Activated CD8-positive, alpha-beta T cell treated with anti-CD3 and anti-CD28 coated beads, Interleukin-2, amount 10 ng/mL, durations not matched to agents 7 days and 5 days (primary cell): ENCODE measurements around the gene RIN3. TPM values are rescaled to one million over a fixed set of nuclear protein-coding genes. Genes with fewer than 3 reads are reported as not detected.

ENCODE experiments used
- ATAC-seq: fragments of 150-1000 bp; cut with Tn5 transposase; one replicate; pipeline ENCODE4 v1.10.0; 2021; ENCODE audit warnings: moderate library complexity
- CTCF ChIA-PET: fragments of 350-600 bp; sonication (Branson Sonifier 250); formaldehyde crosslinking; loops from one replicate; lab custom pipeline; 2021; ENCODE audit warnings: antibody characterized with exemption; lab: Charles Lee
- POLR2A ChIA-PET: fragments of 350-600 bp; sonication (Branson Sonifier 250); formaldehyde crosslinking; loops from one replicate; lab custom pipeline; 2021; ENCODE audit warnings: antibody characterized with exemption; lab: Charles Lee
- DNase-seq: peaks from one replicate; pipeline ENCODE4 v3.0.0-alpha.2; 2020
- H3K27ac Mint-ChIP-seq: one replicate; pipeline ENCODE4 v1.8.0; 2021; ENCODE audit warnings: mild to moderate bottlenecking, mixed read lengths
- H3K27me3 Mint-ChIP-seq: one replicate; pipeline ENCODE4 v1.8.0; 2021; ENCODE audit warnings: low read depth, mixed read lengths
- H3K36me3 Mint-ChIP-seq: one replicate; pipeline ENCODE4 v1.8.0; 2021; ENCODE audit warnings: low read depth, mixed read lengths
- H3K4me1 Mint-ChIP-seq: one replicate; pipeline ENCODE4 v1.8.0; 2021; ENCODE audit warnings: low read depth, mixed read lengths
- H3K4me3 Mint-ChIP-seq: one replicate; pipeline ENCODE4 v1.8.0; 2021; ENCODE audit warnings: mild to moderate bottlenecking, mixed read lengths
- H3K9me3 Mint-ChIP-seq: one replicate; pipeline ENCODE4 v1.8.0; 2022; ENCODE audit warnings: mixed read lengths; ENCODE audit not compliant: insufficient read depth
- total RNA-seq, 2 experiments: library from RNA; stranded (reverse); gene quantifications; one replicate each; pipeline ENCODE4 v1.2.3, GENCODE V29; 2021

Gene RIN3
- total RNA-seq, 2 experiments from 2014 or later, result 85.6 to 89.0 TPM

DNA sequence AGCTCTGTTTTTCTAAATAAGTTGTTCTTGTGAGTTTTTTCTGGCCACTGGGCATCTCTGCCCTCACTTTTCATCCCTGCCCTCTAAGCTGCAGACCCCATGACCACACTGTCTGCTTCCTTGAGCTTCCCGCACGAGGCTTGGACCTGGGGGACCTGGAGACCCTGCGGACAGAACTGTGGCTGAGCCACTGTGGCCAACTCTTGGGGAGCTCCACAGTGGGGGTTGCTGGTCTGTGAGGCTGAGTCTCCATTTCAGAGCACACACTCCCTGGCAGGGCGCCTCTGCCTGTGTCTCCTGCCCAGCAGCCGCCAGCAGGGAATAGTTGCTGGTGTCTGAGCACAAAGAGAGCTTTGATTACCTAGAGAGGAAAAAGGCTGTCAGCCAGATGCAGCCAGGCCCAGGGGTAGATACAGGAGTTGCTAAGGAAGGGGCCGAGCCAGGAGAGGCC is 13.1 kb upstream of the RIN3 start:
- peaks cover 2% of the 10 kb centered on the region for H3K27me3 Mint-ChIP-seq
- CTCF ChIA-PET, result interaction anchor here (1.3 to 2.3 kb wide), 2 partner anchors 9 to 13 kb away, joined by 3 to 7 read pairs; no protein-coding TSS in a partner anchor
- no peak for ATAC-seq
- POLR2A ChIA-PET, result no interaction called here
- H3K4me3 Mint-ChIP-seq, result no peak overlapping the region
- H3K4me1 Mint-ChIP-seq, result peaks cover 1% of the 10 kb centered on the region
- no peak for DNase-seq
- H3K36me3 Mint-ChIP-seq, result no peaks in the 10 kb centered on the region
- H3K9me3 Mint-ChIP-seq, result no peaks in the 10 kb centered on the region
- no peak overlapping the region for H3K27ac Mint-ChIP-seq

DNA sequence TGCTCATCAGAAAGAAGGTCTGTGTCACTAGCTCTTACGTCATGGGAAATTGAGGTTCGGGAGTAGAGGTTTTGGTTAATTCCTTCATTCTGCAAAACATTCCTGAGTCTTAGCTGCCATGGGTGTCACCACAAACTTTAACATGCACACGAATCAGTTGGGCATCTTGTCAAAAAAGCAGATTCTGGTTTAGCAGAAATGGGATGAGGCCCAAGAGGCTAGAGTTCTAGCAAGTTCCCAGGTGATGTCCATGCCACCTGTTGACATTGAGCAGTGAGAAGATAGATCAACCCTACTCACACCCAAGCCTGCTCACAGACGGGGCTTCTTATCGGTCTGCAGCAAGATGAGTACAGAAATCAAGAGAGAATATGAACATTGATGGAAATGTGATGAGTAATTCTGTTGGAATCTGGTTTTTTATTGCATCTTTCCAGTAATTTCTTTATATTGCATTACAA is 11.7 kb upstream of the RIN3 start:
- POLR2A ChIA-PET, result no interaction called here
- CTCF ChIA-PET, result no interaction called here
- H3K27me3 Mint-ChIP-seq, result no peaks in the 10 kb centered on the region
- H3K4me1 Mint-ChIP-seq, result peaks cover 11% of the 10 kb centered on the region
- no peak overlapping the region for H3K27ac Mint-ChIP-seq
- H3K9me3 Mint-ChIP-seq, result no peaks in the 10 kb centered on the region
- no peaks in the 10 kb centered on the region for H3K36me3 Mint-ChIP-seq
- ATAC-seq, result no peak
- no peak for DNase-seq
- no peak overlapping the region for H3K4me3 Mint-ChIP-seq

DNA sequence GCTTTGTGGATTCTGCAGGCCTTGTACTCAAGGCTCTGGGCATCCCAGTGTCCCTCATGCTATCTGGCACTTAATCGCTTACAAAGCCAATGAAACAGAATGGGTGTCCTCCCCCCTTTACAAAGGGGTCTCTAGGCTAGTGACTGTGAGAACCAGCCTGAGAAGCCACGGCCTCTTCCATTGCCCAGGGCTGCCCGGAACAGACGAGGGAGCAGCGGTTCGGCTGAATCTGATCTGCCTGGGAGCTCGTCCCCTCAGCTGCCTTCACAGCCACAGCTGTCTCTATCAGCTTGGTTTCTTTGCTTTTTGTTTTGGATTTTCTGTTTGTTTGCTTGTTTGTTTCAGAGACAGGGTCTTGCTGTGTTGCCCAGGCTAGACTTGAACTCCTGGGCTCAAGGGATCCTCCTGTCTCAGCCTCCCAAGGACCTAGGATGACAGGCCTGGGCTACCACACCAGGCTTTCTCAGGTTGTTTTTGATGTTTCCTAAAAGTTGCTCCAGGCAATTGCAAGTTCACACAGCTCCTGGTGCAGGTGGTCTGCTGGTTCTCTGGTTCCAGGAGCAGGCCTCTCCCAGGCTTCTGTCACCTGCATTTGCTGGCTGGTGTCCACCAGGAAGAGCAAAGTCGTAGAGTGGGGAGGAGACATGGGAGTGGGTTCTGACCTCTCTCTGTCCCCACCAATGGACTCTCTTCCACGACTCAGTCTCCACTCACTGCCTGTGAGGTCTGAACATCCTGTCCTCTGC is 10.9 kb upstream of the RIN3 start:
- Mint-ChIP-seq H3K4me3 (no peak overlapping the region), H3K27me3 (peaks cover 3% of the 10 kb centered on the region), H3K9me3 (no peaks in the 10 kb centered on the region), H3K27ac (no peak overlapping the region), H3K4me1 (peaks cover 18% of the 10 kb centered on the region), H3K36me3 (no peaks in the 10 kb centered on the region)
- DNase-seq (no peak), ATAC-seq (no peak)
- ChIA-PET POLR2A (no interaction called here), CTCF (no interaction called here)

DNA sequence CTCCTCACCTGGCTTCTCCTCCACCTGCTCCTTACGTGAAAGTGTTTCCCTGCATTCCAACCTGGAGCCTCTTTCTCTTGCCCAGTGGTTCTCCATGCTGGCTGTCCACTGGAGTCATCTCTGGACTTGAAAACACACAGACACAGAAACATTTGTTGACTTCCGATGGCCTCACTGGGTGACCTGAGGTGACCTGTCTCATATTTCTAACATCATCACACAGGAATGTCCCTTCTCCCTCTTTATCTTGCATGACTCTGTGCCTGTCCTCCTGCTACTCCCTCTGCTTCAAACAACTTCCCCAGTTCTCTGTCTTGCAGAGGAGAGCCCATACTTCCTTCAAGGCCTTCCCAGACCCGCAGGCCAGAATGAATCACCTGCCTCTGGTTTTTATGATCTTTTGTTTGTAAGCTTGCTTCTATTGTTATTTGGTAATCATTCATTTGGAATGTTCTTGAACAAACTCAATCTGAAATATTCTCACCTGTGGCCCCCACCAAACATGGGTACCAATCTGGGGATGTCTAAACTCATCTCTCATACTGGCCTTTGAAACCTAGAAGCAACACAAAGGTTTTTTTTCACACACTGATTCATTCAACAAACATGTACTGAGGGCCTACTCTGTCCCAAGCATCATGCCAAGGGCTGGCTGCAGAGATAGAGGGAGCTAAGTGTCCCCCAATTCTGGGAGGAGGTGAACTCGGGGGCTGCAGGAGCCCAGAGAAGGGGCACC is 9.7 kb upstream of the RIN3 start:
- POLR2A ChIA-PET, result no interaction called here
- Mint-ChIP-seq H3K4me3 (no peak overlapping the region), H3K9me3 (no peaks in the 10 kb centered on the region), H3K4me1 (peaks cover 24% of the 10 kb centered on the region), H3K36me3 (no peaks in the 10 kb centered on the region), H3K27ac (no peak overlapping the region), H3K27me3 (peaks cover 12% of the 10 kb centered on the region)
- CTCF ChIA-PET, result no interaction called here
- DNase-seq (no peak), ATAC-seq (no peak)

DNA sequence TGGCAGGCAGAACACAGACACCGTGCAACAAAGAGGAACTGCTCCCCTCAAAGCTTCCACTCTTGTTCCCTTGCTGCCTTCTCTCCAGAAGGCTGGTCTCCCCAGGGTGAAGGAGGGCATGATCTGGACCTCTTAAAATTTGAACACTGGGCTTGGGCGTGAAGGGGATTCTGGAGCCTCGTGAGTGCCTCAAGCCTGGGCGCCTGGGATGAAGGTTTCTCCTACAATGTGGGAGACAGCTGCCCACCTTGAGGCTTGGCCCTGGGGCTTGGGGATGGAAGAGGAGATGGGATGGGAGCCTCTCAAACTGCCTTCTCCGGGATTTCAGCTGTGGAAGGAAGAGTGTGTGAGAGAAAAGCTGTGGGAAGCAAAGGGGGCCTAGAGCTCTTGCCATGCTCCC is 7.8 kb upstream of the RIN3 start:
- Mint-ChIP-seq H3K36me3 (no peaks in the 10 kb centered on the region), H3K27ac (no peak overlapping the region), H3K9me3 (no peaks in the 10 kb centered on the region), H3K4me3 (no peak overlapping the region), H3K4me1 (peaks cover 27% of the 10 kb centered on the region), H3K27me3 (peaks cover 16% of the 10 kb centered on the region)
- ATAC-seq, result no peak
- ChIA-PET POLR2A (interaction anchor here (1.1 kb wide), 1 partner anchor 19 kb away, joined by 3 read pairs; no protein-coding TSS in a partner anchor), CTCF (interaction anchor here (2.5 kb wide), 1 partner anchor 11 kb away, joined by 5 read pairs; no protein-coding TSS in a partner anchor)
- no peak for DNase-seq

DNA sequence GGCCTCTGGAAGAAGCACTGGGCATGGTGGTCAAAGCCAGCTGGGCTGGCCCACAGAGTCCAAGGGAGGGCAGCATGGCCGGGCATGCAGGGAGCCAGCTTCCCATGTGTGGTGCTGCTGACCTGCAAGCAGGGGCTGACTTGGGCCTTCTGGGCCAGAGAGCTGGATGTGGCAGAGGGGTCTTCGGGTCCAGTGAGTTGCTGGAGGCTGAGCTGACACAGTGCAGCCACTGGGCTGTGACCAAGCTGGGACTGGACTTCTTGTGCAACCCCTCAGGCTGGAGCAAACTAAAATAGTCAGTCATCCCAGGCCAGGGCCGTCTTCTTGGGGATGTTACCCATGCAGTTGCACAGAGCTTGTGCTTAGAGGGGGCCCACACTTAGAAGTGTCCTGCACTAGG is 7.3 kb upstream of the RIN3 start:
- Mint-ChIP-seq H3K36me3 (no peaks in the 10 kb centered on the region), H3K4me3 (no peak overlapping the region), H3K9me3 (no peaks in the 10 kb centered on the region), H3K27ac (no peak overlapping the region), H3K27me3 (peaks cover 19% of the 10 kb centered on the region), H3K4me1 (peaks cover 27% of the 10 kb centered on the region)
- DNase-seq, result no peak
- POLR2A ChIA-PET, result interaction anchor here (1.1 kb wide), 1 partner anchor 18 kb away, joined by 3 read pairs; no protein-coding TSS in a partner anchor
- no peak for ATAC-seq
- CTCF ChIA-PET, result interaction anchor here (2.5 kb wide), 1 partner anchor 10 kb away, joined by 5 read pairs; no protein-coding TSS in a partner anchor

DNA sequence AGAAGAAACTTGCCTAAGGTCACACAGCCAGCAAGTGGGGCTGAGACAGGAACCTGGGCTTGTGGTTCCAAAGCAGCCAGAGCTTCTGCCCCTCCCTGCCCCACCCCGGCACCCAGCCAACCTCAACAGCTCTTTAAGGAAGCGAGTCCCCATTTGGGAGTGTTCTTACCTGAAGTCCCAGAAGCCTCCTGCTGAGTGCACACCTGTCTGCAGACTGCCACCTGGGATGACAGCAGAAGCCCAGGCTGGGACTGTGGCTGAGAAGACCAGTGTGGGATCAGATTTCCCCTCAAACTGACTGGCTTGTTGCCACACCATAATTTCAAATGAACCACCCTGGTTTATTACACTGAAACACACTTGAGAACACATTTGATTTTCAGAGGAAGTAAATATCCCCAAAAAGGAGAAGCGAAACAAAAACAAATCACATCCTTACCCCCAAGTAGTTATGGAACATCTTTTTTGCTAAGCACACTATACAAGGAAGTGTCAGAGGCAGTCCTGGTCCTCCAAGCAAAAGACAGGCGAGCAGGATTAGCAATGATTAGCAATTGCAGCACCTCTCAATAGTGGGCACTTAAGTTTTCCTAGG is 6.3 kb upstream of the RIN3 start:
- H3K4me1 Mint-ChIP-seq, result peaks cover 29% of the 10 kb centered on the region
- ATAC-seq, result peak; percentile 68
- CTCF ChIA-PET, result no interaction called here
- peaks cover 19% of the 10 kb centered on the region for H3K27me3 Mint-ChIP-seq
- no peak overlapping the region for H3K27ac Mint-ChIP-seq
- no peaks in the 10 kb centered on the region for H3K9me3 Mint-ChIP-seq
- POLR2A ChIA-PET, result no interaction called here
- peak; percentile 56 for DNase-seq
- no peak overlapping the region for H3K4me3 Mint-ChIP-seq
- H3K36me3 Mint-ChIP-seq, result no peaks in the 10 kb centered on the region

DNA sequence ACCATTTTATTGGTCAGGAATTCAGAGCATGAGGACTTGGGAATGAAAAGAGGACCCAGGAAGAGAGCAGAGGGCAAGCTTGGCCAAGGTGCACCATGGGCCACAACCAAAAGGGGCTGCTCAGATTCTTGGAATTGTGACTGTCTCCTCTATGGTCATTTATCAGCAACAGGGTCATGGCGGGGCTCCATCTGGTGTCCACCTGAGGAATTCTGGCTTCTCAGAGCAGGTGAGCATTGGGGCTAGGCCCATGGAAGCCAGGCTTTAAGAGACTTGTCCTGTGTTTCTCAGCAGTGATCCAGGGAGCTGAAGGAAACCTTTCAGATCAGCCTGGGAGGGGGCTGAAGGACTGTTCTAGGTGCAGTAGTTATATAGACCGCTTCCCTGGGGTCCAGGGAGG is 2.6 kb upstream of the RIN3 start:
- peaks cover 46% of the 10 kb centered on the region for H3K4me1 Mint-ChIP-seq
- H3K36me3 Mint-ChIP-seq, result peaks cover 8% of the 10 kb centered on the region
- no peak for DNase-seq
- H3K27ac Mint-ChIP-seq, result no peak overlapping the region
- no peaks in the 10 kb centered on the region for H3K9me3 Mint-ChIP-seq
- no peak overlapping the region for H3K4me3 Mint-ChIP-seq
- ATAC-seq, result no peak
- POLR2A ChIA-PET, result interaction anchor here (0.9 kb wide), 1 partner anchor 13 kb away, joined by 3 read pairs; no protein-coding TSS in a partner anchor
- CTCF ChIA-PET, result interaction anchor here (0.7 to 2.3 kb wide), 4 partner anchors 12 to 179 kb away, joined by 3 to 7 read pairs (median 3); no protein-coding TSS in a partner anchor
- H3K27me3 Mint-ChIP-seq, result peaks cover 19% of the 10 kb centered on the region

DNA sequence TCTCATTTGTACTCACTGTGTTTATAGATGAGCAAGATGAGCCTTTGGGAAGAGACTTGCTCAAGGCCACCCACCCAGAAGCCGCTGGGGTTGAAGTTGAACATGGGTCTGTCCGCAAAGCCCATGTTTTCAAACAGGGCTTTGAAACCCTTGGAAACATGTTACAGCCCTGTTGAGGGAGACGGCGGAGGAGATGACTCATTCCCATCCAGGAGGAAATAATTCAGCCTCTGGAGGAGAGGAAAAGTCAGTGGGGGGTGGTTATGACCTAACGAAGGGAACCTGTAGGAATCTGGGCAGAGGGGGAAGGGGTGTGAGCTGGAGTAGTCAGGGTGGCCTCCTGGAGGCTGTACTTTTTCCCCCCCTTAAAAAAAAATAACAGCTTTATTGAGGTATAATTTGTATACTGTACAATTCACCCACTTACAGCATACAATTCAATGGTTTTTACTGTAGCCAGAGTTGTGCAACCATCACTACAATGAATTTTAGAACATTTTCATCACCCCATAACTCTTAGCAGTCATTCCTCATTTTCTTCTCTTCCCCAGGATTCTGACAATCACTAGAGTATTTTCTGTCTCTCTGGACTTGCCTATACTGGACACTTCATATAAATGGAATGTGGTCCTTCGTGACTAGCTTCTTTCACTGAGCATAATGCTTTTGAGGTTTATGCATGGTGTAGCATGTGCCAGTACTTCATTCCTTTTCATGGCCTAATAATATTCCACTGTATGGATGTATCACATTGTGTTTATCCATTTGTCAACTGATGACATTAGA is 1.9 kb upstream of the RIN3 start:
- ChIA-PET CTCF (interaction anchor here (1.4 kb wide), 1 partner anchor 24 kb away, joined by 3 read pairs; no protein-coding TSS in a partner anchor), POLR2A (interaction anchor here (0.9 kb wide), 1 partner anchor 13 kb away, joined by 3 read pairs; no protein-coding TSS in a partner anchor)
- H3K9me3 Mint-ChIP-seq, result no peaks in the 10 kb centered on the region
- H3K36me3 Mint-ChIP-seq, result peaks cover 9% of the 10 kb centered on the region
- H3K27ac Mint-ChIP-seq, result no peak overlapping the region
- ATAC-seq, result no peak
- H3K4me3 Mint-ChIP-seq, result no peak overlapping the region
- peaks cover 48% of the 10 kb centered on the region for H3K4me1 Mint-ChIP-seq
- no peak for DNase-seq
- peaks cover 19% of the 10 kb centered on the region for H3K27me3 Mint-ChIP-seq

DNA sequence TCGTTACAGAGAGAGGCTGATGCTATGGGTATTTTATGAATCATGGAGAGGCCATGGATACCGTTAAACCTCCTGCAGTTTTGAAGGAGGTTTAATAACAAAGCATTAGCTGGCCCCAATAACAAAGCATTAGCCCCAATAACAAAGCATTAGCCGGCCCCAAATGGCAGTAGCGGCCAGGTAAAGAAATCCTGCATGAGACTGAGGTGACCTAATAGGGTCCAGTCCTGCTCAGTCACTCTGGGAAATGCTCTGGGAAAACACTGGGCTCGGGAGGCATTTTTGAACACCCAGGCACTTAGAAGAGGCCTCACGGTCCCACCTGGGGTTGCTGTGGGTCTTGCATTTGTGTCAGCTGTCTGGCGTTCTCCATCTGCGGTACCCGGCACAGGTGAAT is 776 bp upstream of the RIN3 start:
- Mint-ChIP-seq H3K4me3 (peak overlapping the region; percentile 77), H3K36me3 (peaks cover 18% of the 10 kb centered on the region), H3K27me3 (peaks cover 16% of the 10 kb centered on the region), H3K27ac (peak overlapping the region; percentile 43), H3K9me3 (no peaks in the 10 kb centered on the region), H3K4me1 (peaks cover 50% of the 10 kb centered on the region)
- POLR2A ChIA-PET, result interaction anchor here (1.1 kb wide), 1 partner anchor 19 kb away, joined by 5 read pairs; no protein-coding TSS in a partner anchor
- DNase-seq (no peak), ATAC-seq (no peak)
- CTCF ChIA-PET, result interaction anchor here (0.7 kb wide), 1 partner anchor 14 kb away, joined by 3 read pairs; no protein-coding TSS in a partner anchor
